Measurements from ENCODE around the gene SPOCK3. TPM values are rescaled to one million over a fixed set of nuclear protein-coding genes. Genes with fewer than 3 reads are reported as not detected.
A peak's percentile ranks its signal among the peaks of the same experiment; 100 is the strongest.

SPOCK3 gene
- total and polyA plus RNA-seq, 10 of the 15 experiments (the other 5 are each of a cell fraction or from before 2014, with no cell fraction given) = 0.06 to 0.39 (median 0.09) TPM; not detected in 5

GRCh38 chr4:167117273-167117672, 117.0 kb downstream of the SPOCK3 start:
- Histone ChIP-seq H3K9ac (ENCODE audit: control insufficient read depth, insufficient read depth, low read length) (no peak overlapping the region), H3K4me3 (no peak overlapping the region), H3K4me2 (ENCODE audit: control insufficient read depth, insufficient read depth) (no peak overlapping the region), H3K4me1 (ENCODE audit: control insufficient read depth, insufficient read depth, low read length) (no peaks in the 10 kb centered on the region), H3K36me3 (ENCODE audit: control insufficient read depth in 2 of 2, insufficient read depth in 2 of 2, low read length in 1 of 2) (no peaks in the 10 kb centered on the region), H2AFZ (ENCODE audit: control insufficient read depth, low read depth, low read length) (no peak overlapping the region), H3K27ac (ENCODE audit: control insufficient read depth, insufficient read depth) (no peak overlapping the region), H4K20me1 (ENCODE audit: control insufficient read depth, insufficient read depth) (no peaks in the 10 kb centered on the region), H3K79me2 (ENCODE audit: control insufficient read depth, insufficient read depth, low read length) (no peaks in the 10 kb centered on the region), H3K27me3 (replicated peaks in 1 of 2; ENCODE audit: control insufficient read depth in 2 of 2, insufficient read depth in 2 of 2, low read length in 1 of 2) (no peaks in the 10 kb centered on the region), H3K9me3 (replicated peaks; ENCODE audit: control insufficient read depth, insufficient read depth, low read length) (no peaks in the 10 kb centered on the region)
- DNase-seq (ENCODE audit: low read depth, low spot score) (no peak), FAIRE-seq (no peak), ATAC-seq (peak; percentile 47)
- intact Hi-C loops (cut with micrococcal nuclease; ENCODE audit: unreplicated experiment) = no loop called here
- WGBS (ENCODE audit: insufficient coverage, insufficient replicate concordance, low lambda C conversion rate, missing lambda C conversion rate) = 20% methylated on average over 4 of the region's 4 CpGs
- SMC1A ChIA-PET (ENCODE audit: uncharacterized antibody, unreplicated experiment) = no interaction called here
- TF ChIP-seq MEF2B (IDR thresholded peaks at IDR 0.05; ENCODE audit: partially characterized antibody, poor library complexity, severe bottlenecking) (no peak), EGR1 (IDR thresholded peaks at IDR 0.05; ENCODE audit: borderline replicate concordance in 1 of 2, low read depth in 2 of 2, low read length in 2 of 2) (peak in 1 of 2 experiments; percentile 85; a peak in 2 of 3 replicates), SMAD5 (IDR thresholded peaks at IDR 0.05; ENCODE audit: low read depth) (no peak), ZSCAN29 (IDR thresholded peaks at IDR 0.05) (no peak)
- RAD21 ChIA-PET (ENCODE audit: unreplicated experiment) = interaction anchor here (1.3 kb wide), 1 partner anchor 19 kb away, joined by 3 read pairs; no protein-coding TSS in a partner anchor
- in situ Hi-C loops (cut with MboI) = no loop called here
- CTCF ChIA-PET = interaction anchor here (1.2 kb wide), 1 partner anchor 94 kb away, joined by 3 read pairs; no protein-coding TSS in a partner anchor
- BruUV-seq (replicated peaks) = no TSS peak
- POLR2A ChIA-PET = no interaction called here

GRCh38 chr4:167114416-167114971, 119.8 kb downstream of the SPOCK3 start:
- Histone ChIP-seq H3K4me1 (ENCODE audit: control insufficient read depth, insufficient read depth, low read length) (no peaks in the 10 kb centered on the region), H3K27ac (ENCODE audit: control insufficient read depth, insufficient read depth) (no peak overlapping the region), H3K4me3 (no peak overlapping the region), H3K9ac (ENCODE audit: control insufficient read depth, insufficient read depth, low read length) (no peak overlapping the region), H3K4me2 (ENCODE audit: control insufficient read depth, insufficient read depth) (no peak overlapping the region), H4K20me1 (ENCODE audit: control insufficient read depth, insufficient read depth) (no peaks in the 10 kb centered on the region), H3K9me3 (replicated peaks; ENCODE audit: control insufficient read depth, insufficient read depth, low read length) (no peaks in the 10 kb centered on the region), H3K79me2 (ENCODE audit: control insufficient read depth, insufficient read depth, low read length) (no peaks in the 10 kb centered on the region), H3K36me3 (ENCODE audit: control insufficient read depth in 2 of 2, insufficient read depth in 2 of 2, low read length in 1 of 2) (no peaks in the 10 kb centered on the region), H2AFZ (ENCODE audit: control insufficient read depth, low read depth, low read length) (no peak overlapping the region), H3K27me3 (replicated peaks in 1 of 2; ENCODE audit: control insufficient read depth in 2 of 2, insufficient read depth in 2 of 2, low read length in 1 of 2) (no peaks in the 10 kb centered on the region)
- DNase-seq (ENCODE audit: low read depth, low spot score) = peak; percentile 8
- WGBS (ENCODE audit: insufficient coverage, insufficient replicate concordance, low lambda C conversion rate, missing lambda C conversion rate) = 0% methylated on average over 4 of the region's 4 CpGs
- ATAC-seq = peak; percentile 89
- ChIA-PET POLR2A (interaction anchor here (0.7 kb wide), 1 partner anchor 608 kb away, joined by 3 read pairs; no protein-coding TSS in a partner anchor), CTCF (interaction anchor here (0.7 kb wide), 1 partner anchor 15 kb away, joined by 3 read pairs; no protein-coding TSS in a partner anchor), RAD21 (ENCODE audit: unreplicated experiment) (interaction anchor here (0.6 to 1.4 kb wide), 3 partner anchors 15 to 88 kb away, joined by 3 to 4 read pairs (median 3); no protein-coding TSS in a partner anchor), SMC1A (ENCODE audit: uncharacterized antibody, unreplicated experiment) (interaction anchor here (0.7 to 1.2 kb wide), 5 partner anchors 9 to 120 kb away, joined by 3 to 4 read pairs (median 3); no protein-coding TSS in a partner anchor)
- BruUV-seq (replicated peaks) = no TSS peak
- in situ Hi-C loops (cut with MboI) (no loop called here), intact Hi-C loops (cut with micrococcal nuclease; ENCODE audit: unreplicated experiment) (no loop called here)
- no peak for FAIRE-seq
- TF ChIP-seq ZNF24 (IDR thresholded peaks at IDR 0.05) = no peak
- no peak for TF ChIP-seq HDAC2 (IDR thresholded peaks at IDR 0.05)
- no peak for TF ChIP-seq TCF12 (IDR thresholded peaks at IDR 0.05; ENCODE audit: low read depth, low read length)
- TF ChIP-seq NFIC (IDR thresholded peaks at IDR 0.05; ENCODE audit: low read depth, low read length) = peak; percentile 51; the same call in 1 of the 2 replicates
- 0 out of 2 replicates have a peak, but pooled peaks have one; percentile 7 for TF ChIP-seq GABPA (IDR thresholded peaks at IDR 0.05; ENCODE audit: low read depth)
- no peak for TF ChIP-seq BMI1 (IDR thresholded peaks at IDR 0.05; ENCODE audit: borderline replicate concordance)
- TF ChIP-seq MEF2A (IDR thresholded peaks at IDR 0.05; ENCODE audit: insufficient read depth, low read depth, low read length) = 0 out of 2 replicates have a peak, but pooled peaks have one; percentile 33
- TF ChIP-seq EP300 (IDR thresholded peaks at IDR 0.05; ENCODE audit: borderline replicate concordance in 1 of 2, control insufficient read depth in 1 of 2, low read depth in 2 of 2, low read length in 2 of 2) = peak in 1 of 2 experiments; percentile 29; a peak in 1 of 4 replicates
- no peak for TF ChIP-seq PBX3 (IDR thresholded peaks at IDR 0.05; ENCODE audit: insufficient replicate concordance, low read depth, low read length)
- TF ChIP-seq ATF3 (IDR thresholded peaks at IDR 0.05; ENCODE audit: borderline replicate concordance, extremely low read depth, low read depth, low read length) = no peak
- TF ChIP-seq RELA (IDR thresholded peaks at IDR 0.05; ENCODE audit: borderline replicate concordance, partially characterized antibody) = no peak
- TF ChIP-seq TCF7 (IDR thresholded peaks at IDR 0.05; ENCODE audit: borderline replicate concordance) = no peak

Data from GM12878 (cell line).